A549 (cell line): ENCODE measurements around the gene RPL13A.

Experiments used
- CHD4 ChIP-seq: fragments of 200-600 bp; sonication (generic); IDR thresholded peaks from 2 replicates; pipeline ENCODE4 v1.6.1; 2016; ENCODE audit warnings: antibody characterized with exemption, mild to moderate bottlenecking, borderline replicate concordance
- EHMT2 ChIP-seq: fragments of 200-600 bp; sonication (generic); IDR thresholded peaks from 2 replicates; pipeline ENCODE4 v1.6.1; 2016; ENCODE audit warnings: antibody characterized with exemption, low read depth, mild to moderate bottlenecking, moderate library complexity
- EP300 ChIP-seq, 2 experiments: fragments of >200 bp; sonication (Bioruptor Twin); formaldehyde crosslinking; IDR thresholded peaks; 2 replicates in 1 of 2; 3 replicates in 1 of 2; pipeline ENCODE4 v1.6.1; 2016 to 2017
- HDAC2 ChIP-seq: fragments of 200-600 bp; sonication (generic); IDR thresholded peaks from 2 replicates; pipeline ENCODE4 v1.6.1; 2016
- MAFK ChIP-seq: fragments of 450-650 bp; IDR thresholded peaks from 2 replicates; pipeline ENCODE4 v1.6.1; 2014; ENCODE audit not compliant: partially characterized antibody
- MAX ChIP-seq: IDR thresholded peaks from 2 replicates; pipeline ENCODE4 v1.6.1; 2012
- POLR2A ChIP-seq: IDR thresholded peaks from 2 replicates; pipeline ENCODE4 v1.6.1; 2012; ENCODE audit warnings: mild to moderate bottlenecking, low read length
- REST ChIP-seq: fragments of 200-600 bp; sonication (generic); IDR thresholded peaks from 2 replicates; pipeline ENCODE4 v1.6.1; 2016; ENCODE audit warnings: antibody characterized with exemption, mild to moderate bottlenecking, moderate library complexity
- RFX5 ChIP-seq: fragments of 450-650 bp; IDR thresholded peaks from 2 replicates; pipeline ENCODE4 v1.7.1; 2014; ENCODE audit warnings: antibody characterized with exemption, mild to moderate bottlenecking, moderate library complexity
- TF ChIP-seq, protein P1 (sequence below): fragments of >200 bp; sonication (Bioruptor Twin); formaldehyde crosslinking; IDR thresholded peaks from 3 replicates; pipeline ENCODE4 v1.5.1; 2016

GRCh38 chr19:49438261-49438660 lies 49.1 kb upstream of the RPL13A start:
- no peak for TF ChIP-seq EHMT2
- TF ChIP-seq REST, result no peak
- TF ChIP-seq RFX5, result no peak
- TF ChIP-seq HDAC2, result no peak
- no peak for TF ChIP-seq MAFK
- TF ChIP-seq, protein P1, sequence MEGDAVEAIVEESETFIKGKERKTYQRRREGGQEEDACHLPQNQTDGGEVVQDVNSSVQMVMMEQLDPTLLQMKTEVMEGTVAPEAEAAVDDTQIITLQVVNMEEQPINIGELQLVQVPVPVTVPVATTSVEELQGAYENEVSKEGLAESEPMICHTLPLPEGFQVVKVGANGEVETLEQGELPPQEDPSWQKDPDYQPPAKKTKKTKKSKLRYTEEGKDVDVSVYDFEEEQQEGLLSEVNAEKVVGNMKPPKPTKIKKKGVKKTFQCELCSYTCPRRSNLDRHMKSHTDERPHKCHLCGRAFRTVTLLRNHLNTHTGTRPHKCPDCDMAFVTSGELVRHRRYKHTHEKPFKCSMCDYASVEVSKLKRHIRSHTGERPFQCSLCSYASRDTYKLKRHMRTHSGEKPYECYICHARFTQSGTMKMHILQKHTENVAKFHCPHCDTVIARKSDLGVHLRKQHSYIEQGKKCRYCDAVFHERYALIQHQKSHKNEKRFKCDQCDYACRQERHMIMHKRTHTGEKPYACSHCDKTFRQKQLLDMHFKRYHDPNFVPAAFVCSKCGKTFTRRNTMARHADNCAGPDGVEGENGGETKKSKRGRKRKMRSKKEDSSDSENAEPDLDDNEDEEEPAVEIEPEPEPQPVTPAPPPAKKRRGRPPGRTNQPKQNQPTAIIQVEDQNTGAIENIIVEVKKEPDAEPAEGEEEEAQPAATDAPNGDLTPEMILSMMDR, result no peak
- no peak for TF ChIP-seq POLR2A
- TF ChIP-seq CHD4, result no peak
- no peak for TF ChIP-seq EP300 (IDR thresholded peaks at IDR 0.05)
- TF ChIP-seq MAX, result no peak
